NCI-H2029 (cell line): ENCODE results near the gene GHR.
"Not testable (repeated sequence)": the region's sequence is repeated elsewhere in the genome, so short reads cannot be mapped to it uniquely, and the experiment has no call there.

Experiments used
- DNase-seq: peaks from one replicate; lab custom pipeline; 2025; lab: John Stamatoyannopoulos, UW

Gene GHR

DNA sequence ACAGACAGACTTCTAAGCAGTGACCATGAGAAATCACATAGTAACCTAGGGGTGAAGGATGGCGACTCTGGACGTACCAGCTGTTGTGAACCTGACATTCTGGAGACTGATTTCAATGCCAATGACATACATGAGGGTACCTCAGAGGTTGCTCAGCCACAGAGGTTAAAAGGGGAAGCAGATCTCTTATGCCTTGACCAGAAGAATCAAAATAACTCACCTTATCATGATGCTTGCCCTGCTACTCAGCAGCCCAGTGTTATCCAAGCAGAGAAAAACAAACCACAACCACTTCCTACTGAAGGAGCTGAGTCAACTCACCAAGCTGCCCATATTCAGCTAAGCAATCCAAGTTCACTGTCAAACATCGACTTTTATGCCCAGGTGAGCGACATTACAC, 295.4 kb downstream of the GHR start:
- DNase-seq = no peak

DNA sequence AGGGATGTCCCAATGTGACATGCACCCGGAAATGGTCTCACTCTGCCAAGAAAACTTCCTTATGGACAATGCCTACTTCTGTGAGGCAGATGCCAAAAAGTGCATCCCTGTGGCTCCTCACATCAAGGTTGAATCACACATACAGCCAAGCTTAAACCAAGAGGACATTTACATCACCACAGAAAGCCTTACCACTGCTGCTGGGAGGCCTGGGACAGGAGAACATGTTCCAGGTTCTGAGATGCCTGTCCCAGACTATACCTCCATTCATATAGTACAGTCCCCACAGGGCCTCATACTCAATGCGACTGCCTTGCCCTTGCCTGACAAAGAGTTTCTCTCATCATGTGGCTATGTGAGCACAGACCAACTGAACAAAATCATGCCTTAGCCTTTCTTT, 295.8 kb downstream of the GHR start:
- DNase-seq = no peak

DNA sequence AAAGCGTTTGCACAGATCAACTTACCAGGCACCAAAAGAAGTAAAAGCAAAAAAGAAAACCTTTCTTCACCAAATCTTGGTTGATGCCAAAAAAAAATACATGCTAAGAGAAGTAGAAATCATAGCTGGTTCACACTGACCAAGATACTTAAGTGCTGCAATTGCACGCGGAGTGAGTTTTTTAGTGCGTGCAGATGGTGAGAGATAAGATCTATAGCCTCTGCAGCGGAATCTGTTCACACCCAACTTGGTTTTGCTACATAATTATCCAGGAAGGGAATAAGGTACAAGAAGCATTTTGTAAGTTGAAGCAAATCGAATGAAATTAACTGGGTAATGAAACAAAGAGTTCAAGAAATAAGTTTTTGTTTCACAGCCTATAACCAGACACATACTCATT, 297.0 kb downstream of the GHR start:
- no peak for DNase-seq

DNA sequence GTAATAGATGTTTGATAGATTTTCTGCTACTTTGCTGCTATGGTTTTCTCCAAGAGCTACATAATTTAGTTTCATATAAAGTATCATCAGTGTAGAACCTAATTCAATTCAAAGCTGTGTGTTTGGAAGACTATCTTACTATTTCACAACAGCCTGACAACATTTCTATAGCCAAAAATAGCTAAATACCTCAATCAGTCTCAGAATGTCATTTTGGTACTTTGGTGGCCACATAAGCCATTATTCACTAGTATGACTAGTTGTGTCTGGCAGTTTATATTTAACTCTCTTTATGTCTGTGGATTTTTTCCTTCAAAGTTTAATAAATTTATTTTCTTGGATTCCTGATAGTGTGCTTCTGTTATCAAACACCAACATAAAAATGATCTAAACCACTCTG, 298.2 kb downstream of the GHR start:
- no peak for DNase-seq

DNA sequence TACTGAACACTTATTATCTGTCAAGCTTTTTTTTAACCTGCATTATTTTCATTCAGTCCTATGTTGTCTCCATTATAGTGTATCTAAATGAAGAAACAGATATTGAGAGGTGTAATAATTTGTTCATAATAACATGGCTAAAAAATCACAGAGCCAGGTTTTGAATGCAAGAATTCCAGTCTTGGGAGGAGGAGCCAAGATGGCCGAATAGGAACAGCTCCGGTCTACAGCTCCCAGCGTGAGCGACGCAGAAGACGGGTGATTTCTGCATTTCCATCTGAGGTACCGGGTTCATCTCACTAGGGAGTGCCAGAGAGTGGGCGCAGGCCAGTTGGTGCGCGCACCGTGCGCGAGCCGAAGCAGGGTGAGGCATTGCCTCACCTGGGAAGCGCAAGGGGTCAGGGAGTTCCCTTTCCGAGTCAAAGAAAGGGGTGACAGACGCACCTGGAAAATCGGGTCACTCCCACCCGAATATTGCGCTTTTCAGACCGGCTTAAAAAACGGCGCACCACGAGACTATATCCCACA, 311.4 kb downstream of the GHR start:
- DNase-seq = not testable (repeated sequence)

DNA sequence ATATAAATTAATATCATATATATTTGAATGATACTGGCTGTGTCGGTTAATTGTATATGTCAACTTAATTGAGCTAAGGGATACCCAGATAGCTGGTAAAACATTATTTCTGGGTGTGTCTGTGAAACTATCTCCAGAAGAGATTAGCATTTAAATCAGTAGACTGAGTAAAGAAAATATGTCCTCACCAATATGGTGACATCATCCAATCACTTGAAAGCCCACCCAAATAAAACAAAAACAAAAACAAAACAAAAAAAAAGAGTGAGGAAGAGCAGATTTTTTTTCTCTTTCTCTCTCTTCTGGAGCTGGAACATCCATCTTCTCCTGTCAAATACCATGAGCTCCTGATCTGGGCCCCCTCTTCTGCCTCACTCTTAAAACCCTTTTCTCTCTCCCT, 317.7 kb downstream of the GHR start:
- DNase-seq = no peak

DNA sequence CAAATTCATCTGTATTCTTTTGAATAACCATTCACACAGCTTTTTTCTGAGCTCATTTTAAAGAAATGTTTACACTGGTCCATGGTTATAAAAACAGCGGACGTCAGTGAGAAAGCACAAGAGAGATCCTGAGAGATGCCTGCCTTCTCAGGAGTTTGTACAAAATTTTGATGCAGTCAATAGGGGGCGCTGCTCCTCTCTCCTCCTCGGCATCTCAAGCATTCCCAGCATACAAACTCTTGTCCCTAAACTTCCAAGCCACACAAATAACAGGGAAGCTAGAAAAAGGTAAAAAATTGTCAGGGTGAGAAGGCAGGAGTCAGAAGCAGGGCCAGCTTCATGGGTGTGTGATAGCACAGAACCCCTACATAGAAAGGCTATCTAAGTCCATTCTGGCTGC, 322.2 kb downstream of the GHR start:
- no peak for DNase-seq

DNA sequence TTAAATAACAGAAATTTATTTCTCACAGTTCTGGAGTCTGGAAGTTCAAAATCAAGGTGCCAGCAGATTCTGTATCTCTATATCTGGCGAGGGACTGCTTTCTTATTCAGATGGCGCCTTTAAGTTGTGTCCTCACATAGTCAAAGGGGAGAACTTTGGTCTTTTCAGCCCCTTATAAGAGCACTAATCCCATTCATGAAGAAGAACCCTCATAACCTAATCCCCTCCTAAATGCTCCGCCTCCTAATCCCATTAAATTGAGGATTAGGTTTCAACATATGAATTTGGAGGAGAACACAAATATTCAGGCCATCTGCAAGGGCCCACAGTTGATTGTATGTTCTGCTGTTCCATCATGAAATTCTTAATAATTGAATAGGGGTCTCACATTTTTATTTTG, 322.6 kb downstream of the GHR start:
- no peak for DNase-seq

DNA sequence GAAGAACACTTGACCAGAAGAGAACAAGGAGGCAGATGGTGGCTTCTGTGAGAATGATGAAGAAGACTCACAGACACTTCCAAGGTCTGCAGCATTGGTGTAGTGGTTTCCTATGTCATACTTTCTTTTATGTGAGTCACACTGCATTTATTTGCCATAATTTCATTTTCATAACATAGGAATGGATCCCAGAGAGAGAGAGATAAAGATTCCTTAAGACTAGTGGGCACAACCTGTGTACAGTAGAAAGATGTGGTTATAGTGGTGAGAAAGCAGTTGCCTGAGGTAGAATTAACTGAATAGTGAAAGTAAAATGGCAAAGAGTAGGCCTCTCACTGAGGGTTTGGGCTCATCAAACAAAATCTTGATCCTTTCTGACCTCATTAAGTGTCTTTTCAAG, 325.8 kb downstream of the GHR start:
- no peak for DNase-seq

DNA sequence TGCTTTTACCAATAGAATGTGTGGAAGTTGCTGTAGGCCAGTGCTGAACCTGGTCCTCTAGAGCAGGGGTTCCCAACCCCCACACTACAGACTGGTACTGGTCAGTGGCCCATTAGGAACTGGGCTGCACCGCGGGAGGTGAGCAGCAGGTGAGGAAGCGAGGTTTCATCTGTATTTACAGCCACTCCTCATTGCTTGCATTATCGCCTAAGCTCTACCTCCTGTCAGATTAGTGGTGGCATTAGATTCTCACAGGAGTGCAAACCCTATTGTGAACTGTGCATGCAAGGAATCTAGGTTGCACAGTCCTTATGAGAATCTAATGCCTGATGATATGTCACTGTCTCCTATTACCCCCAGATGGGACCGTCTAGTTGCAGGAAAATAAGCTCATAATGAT, 327.3 kb downstream of the GHR start:
- no peak for DNase-seq

DNA sequence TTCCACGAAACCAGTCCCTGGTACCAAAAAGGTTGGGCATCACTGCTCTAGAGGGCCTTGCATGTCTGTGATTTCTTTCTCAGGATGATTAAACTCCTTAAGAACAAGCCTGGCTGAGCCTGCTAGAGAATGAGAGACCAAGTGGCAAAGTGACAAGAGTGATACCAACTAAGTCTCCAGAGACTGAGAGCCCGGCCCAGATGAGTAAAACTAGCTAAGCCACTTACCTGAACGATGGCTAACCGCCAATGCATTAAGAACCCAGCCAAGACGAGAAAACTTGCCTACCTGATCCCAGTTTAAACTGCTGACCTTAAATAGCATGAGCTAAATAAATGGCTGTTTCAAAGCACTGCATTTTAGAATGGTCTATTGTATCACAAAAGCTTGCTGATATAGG, 327.8 kb downstream of the GHR start:
- no peak for DNase-seq

DNA sequence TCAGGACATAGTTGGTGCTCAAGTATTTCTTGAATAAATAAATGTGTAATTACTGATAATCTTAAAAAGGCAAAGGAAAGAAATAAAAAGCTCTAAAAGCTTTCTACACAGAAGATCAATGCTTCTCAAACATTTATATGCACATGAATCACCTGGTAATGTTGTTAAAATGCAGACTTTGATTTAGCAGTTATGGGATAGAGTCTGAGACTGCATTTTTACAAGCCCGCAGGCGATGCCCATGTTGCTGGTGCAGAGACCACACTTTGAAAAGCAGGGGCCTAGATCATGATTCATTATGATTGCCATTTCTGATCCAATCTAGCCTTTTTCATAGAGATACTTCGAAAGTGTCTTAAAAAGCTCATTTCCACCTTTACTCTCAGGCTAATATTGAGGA, 329.9 kb downstream of the GHR start:
- no peak for DNase-seq

DNA sequence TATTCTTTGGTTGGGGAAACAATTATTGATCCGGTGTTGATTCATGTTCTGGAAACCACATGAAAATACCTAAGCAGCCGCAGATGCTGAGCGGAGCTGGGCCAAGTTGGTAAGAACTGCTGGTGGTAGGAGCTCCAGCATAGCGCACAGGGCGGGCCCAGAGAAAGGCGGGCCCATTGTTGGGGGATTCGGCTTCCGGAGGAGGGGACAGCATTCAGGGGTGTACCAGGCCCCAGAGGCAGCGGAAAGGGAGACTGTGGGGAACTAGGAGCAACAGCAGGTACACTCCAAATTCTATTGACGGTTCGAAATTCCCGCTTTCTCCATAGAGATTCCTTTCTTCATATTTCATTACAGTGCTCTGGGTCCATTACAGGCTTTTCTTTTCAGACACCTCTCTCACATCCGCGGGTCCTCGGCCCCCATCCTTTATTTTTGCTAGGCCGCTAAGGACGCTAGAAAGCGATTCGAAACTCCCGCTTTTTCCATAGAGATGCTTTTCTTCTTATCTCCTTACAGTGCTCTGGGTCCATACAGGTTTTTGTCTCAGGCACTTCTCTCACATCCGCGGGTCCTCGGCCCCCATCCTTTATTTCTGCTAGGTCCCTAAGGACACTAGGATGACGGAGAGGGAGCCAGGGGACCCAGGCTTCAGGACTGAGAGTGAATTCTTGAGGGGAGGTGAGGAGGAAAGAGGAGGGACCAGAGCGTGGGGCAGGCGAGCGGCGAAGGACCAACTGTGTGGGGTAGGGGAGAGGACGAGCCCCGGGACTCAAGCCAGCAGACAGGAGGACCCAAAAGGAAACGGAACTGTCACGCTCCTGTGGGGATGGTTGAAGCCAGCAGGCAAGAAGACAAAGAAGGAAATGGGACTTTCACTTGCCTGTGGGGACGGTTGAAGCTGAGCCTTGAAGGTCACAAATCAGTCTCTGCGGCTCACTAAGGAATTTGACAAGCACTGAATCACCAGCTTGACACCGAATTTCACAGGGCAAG, 333.7 kb downstream of the GHR start, which contains the start of gene CCDC152:
Gene CCDC152, plus strand, starts transcription at position 213 of the 996 bp plus-strand sequence. CDS start 2,304 bp downstream, outside the sequence.
- no peak for DNase-seq

DNA sequence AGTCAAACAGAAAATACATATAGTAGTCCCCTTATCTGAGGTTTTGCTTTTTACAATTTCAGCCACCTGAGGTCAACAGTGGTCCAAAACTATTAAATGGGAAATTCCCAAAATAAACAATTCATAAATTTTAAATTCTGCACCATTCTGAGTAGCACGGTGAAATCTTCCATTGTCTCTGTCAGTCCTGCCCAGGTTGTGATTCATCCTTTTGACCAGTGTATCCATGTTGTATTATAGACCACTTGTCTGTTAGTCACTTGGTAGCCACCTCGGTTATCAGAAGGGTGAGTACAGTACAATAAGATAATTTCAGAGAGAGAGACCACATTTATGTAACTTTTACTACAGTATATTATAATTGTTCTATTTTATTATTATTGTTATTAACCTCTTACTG, 336.2 kb downstream of the GHR start:
- no peak for DNase-seq

DNA sequence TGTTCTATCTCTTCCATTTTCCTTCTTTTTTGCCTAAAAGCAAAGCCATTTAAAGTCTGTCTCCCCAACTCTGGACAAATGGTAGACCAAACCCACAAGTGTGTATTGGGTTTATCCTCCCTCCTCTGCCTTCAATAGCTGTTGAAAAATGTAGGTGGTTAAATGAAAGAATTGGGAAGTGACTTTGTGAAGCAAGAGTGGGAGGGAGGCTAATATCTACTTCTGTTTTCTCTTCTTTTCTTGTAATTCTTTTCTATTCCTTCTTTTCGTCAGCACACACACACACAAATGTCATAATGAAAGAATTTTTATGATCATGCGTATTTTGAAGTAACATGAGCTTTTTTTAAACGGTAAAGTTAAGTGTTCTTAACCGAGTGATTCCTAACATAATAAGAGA, 337.2 kb downstream of the GHR start:
- DNase-seq = no peak

DNA sequence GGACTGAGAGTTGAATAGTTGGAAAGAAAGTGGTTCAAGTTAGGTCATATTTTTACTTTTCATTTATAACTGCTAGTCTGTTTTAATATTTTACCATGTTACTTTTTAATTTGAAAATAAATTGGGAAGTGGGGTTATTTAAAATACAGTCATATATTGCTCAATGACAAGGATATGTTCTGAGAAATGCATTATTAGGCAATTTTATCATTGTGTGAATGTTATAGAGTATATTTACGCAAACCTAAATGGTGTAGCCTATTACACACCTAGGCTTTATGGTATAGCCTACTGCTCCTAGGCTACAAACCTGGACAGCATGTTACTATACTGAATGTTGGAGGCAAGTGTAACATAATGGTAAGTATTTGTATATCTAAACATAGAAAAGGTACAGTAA, 338.6 kb downstream of the GHR start:
- DNase-seq = no peak

DNA sequence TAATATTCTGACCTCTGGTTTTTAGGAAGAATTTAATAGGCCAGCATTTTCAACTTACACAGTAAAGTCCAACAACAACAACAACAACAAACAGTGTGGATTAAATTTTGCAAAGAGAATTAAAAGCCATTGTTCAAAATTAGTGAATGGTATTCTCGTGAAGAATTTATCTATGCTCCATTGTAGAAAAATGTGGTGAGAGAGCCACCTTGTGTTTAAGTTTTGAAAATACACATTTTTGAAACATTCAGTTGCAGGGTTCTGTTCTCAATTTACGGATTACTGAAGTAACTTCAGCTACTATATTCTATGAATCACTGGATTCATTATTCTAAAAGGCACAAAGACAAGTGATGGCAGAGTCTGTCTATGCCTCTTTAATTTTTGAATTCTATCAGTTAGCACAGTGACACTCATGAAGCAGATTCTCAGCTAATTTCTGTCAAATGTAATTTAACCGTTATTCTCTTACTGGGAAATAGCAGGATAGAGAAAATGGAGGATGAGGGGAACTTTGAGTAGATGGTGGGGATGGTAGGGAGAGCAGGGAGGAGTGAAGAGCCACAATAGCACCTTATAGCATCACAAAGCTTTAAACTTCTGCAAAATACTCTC, 344.4 kb downstream of the GHR start:
- peak; percentile 14 for DNase-seq

DNA sequence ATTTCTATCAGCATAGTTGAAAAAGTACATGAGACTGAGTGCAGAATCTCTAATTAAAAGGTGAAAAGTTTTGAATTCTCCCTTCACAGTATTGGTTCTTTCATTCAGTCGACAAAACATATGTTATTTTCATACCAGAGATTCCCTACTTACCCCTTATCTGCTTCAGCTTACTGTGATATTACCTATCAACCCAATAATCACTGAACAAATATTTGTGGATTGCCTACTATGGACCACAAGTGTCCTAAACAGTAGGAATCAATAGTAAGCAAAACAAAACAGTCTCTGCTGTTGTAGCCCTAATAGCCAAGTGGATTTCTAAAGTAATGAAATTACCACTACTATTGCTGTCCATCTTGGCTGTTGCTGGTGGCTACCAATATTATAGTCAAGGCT, 344.9 kb downstream of the GHR start:
- no peak for DNase-seq

DNA sequence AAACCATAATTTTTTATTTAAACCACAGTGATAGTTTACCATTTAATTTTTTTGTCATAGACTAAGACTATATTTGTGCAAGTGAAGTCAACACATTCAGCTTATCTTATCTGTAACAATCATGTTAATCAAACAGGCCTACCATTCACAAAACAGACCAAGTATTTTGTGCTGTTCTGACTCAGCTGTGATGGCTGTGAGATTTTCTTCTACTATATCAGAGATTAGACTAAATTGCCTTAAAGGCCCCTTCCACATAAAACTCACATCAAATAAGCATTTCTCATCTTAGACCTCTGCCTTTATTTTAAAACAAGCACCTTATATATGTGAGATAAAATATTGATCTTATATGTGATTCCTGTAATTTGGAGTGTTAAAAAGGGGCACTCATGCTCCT, 346.8 kb downstream of the GHR start:
- no peak for DNase-seq
